ENCODE data around the gene H3-3A. TPM values are rescaled to one million over a fixed set of nuclear protein-coding genes. Genes with fewer than 3 reads are reported as not detected.

H3-3A gene
- total RNA-seq, 2 experiments from 2014 or later, result 370 to 382 TPM

Other genes starting within 250 kb of the H3-3A start
- gene TMEM63A, start 180.3 kb upstream of the H3-3A start, total RNA-seq, result 10 to 100 TPM; 30.4 to 31.3 TPM
- gene LEFTY1, start 173.6 kb upstream of the H3-3A start, total RNA-seq, result not detected
- 100 to 1,000 TPM; 134 to 140 TPM for gene PYCR2, start 138.5 kb upstream of the H3-3A start, total RNA-seq
- not detected for gene LEFTY2, start 121.5 kb upstream of the H3-3A start, total RNA-seq
- 10 to 100 TPM; 21.4 to 21.8 TPM for gene SDE2, start 63.4 kb upstream of the H3-3A start, total RNA-seq
- gene ACBD3, start 124.0 kb downstream of the H3-3A start, total RNA-seq, result 10 to 100 TPM; 19.7 to 20.2 TPM
- under 1 TPM in 1 of 2 experiments, not detected in 1; 0.11 TPM for gene MIXL1, start 160.9 kb downstream of the H3-3A start, total RNA-seq
- 10 to 100 TPM in 1 of 2 experiments, 1 to 10 TPM in 1; 8.2 to 10.2 TPM for gene LIN9, start 246.4 kb downstream of the H3-3A start, total RNA-seq

All from activated CD8-positive, alpha-beta memory T cell treated with anti-CD3 and anti-CD28 coated beads for 36 hours (primary cell).